GM19043 (cell line): ENCODE data around the gene EID3.

ENCODE experiments used
- ATAC-seq: cut with Tn5 transposase; IDR thresholded peaks from one replicate; pipeline ENCODE4 v1.9.1; 2021; ENCODE audit warnings: low read depth; ENCODE audit not compliant: unreplicated experiment

The EID3 gene

DNA sequence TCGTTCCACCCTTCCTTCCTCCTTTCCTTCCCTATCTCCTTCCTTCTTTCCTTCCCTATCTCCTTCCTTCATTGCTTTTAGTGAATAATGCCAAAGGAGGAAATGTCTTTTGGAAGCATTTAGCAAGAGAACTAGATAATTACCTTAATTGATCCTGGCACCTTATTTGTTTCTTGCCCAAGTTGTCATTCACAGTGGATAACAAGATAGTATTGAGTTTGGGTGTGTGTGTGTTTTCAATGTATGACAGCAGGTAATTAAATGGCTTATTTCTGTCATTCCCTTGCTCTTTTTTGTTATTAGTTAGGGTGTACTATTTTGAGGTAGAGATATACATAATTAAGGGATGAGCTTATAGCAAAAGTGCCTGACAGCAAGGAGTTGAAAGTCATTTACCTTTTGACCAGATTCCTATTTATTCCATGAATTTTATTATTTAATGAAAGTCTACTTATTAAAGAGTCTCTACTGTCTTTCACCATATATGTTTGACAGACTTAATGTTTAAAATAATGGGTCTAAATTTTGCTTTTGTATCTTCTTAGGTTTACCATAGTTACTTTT, 30.2 kb downstream of the EID3 start:
- ATAC-seq: no peak

DNA sequence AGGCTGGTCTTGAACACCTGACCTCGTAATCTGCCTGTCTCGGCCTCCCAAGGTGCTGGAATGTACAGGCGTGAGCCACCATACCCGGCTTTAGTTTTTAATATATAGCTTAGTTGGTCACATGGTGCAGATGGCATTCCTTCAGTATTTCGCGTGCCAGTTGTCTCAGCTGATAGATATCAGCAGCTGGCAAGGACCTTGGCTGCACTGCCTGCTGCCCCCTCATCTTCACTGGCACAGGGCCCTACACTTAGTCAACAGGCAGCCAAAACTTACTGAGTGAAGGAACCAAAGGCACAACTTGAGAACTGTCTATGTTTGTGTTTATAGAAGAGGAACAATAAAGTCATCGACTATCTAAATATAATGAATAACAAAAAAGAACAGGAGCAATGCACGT, 31.0 kb downstream of the EID3 start:
- no peak for ATAC-seq

DNA sequence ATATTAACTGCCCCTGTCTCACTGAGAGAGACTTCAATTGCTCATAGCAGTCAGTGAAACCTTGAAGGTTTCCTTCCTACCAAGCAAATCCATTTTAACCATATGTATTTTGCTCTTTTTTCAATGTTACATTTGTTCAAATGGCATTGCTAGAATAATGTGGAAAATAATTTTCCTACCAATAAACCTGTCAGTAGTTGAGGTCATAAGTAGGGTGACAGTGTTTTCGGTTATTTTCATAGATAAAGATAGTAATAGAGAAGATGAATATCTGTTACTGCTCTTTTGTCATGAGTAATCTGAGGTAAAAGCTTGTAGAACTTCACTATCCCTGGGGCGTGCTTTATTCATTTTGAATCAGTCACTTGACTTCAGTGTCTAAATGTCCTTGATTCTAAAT, 32.6 kb downstream of the EID3 start:
- no peak for ATAC-seq

GRCh38 chr12:104337030-104337558, 33.6 kb downstream of the EID3 start:
- no peak for ATAC-seq

- no peak for ATAC-seq
These were observed 36.1 kb downstream of the EID3 start for GRCh38 chr12:104339663-104340062.

DNA sequence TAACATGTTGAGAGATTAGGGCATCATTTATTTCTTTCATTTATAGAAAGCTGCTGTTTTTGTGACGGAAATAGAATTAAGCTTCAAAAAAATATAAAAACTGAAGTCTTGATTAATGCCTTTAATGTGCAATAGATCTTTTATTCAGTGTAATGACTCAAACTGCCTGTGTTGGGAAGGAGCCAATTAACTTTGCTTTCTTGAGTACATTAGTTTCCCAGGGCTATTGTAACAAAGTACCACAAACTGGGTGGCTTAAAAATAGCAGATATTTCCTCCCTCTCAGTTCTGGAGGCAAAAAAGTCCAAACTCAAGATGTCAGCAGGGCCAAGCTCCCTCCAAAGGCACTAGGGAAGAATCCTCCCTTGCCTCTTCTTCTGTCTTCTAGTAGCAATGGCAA, 36.6 kb downstream of the EID3 start:
- ATAC-seq: no peak

DNA sequence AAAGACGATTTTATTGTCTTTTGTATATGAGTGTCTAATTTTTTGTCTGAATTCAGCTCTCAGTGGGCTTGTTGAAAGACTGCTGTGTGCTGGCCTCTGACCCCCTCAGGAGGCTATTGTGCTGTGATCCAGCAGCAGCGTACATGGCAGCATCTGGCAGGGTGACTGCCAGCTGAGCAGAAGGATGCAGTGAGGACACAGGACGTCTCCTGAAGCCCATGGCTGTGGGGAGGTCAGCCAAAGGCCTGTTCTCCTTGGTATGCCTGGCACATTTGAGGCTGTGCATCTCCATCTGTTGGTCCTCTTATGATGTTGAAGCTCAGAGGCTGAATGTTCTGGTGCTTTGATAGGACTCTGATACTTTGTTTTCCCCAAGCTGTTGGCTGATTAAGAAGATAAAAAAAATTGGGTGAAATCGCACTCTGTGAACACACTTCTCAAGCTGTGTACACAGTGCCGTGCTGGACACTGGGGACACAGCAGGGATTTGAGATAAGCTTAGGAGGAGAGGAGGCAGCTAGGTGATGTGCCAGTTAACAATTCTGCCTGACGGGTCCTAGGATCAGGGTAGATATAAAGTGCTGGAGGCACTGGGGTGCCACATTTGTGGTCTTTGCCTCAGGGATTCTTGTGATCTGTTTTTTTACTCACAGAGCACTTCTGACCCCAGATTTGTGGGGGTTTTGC, 37.5 kb downstream of the EID3 start:
- no peak for ATAC-seq

DNA sequence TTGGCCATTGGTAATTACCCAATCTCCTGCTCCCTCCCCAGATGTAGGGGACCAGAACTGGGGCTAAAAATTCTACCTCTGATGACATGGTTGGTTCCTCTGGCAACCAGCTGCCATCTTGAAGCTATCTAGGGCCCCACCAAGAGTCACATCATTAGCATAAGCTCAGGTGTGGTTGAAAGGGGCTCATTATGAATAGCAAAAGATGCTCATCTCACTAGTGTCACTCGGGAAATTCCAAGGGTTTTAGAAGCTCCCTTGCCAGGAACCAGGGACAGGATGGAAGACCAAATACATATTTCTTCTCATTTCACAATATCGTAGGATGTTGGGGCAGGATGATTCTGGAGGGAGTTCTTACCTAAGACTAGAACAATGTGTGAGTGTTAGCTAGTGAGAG, 38.6 kb downstream of the EID3 start:
- no peak for ATAC-seq

GRCh38 chr12:104342635-104343249, 39.2 kb downstream of the EID3 start:
- ATAC-seq: no peak

DNA sequence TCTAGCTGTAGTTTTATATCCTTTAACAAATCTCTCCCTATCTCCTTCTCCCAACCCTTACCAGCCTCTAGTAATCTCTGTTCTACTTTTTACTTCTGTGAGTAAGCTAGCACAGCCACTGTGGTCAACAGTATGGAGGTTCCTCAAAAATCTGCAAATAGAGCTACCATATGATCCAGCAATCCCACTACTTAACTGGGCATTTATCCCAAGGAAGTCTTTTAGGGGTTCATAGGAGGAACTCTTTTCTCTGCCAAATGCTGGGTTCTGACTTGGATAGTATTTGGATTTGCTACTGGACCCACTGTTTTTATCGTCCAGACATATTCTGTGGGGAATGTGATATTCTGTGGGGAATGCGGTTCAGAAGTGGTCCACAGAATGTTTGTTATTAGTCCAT, 41.1 kb downstream of the EID3 start:
- no peak for ATAC-seq

- ATAC-seq: no peak
These were observed 41.9 kb downstream of the EID3 start for GRCh38 chr12:104345234-104346066.

- no peak for ATAC-seq
These were observed 44.0 kb downstream of the EID3 start for GRCh38 chr12:104347374-104348075.

GRCh38 chr12:104348283-104348993, 44.9 kb downstream of the EID3 start:
- no peak for ATAC-seq

DNA sequence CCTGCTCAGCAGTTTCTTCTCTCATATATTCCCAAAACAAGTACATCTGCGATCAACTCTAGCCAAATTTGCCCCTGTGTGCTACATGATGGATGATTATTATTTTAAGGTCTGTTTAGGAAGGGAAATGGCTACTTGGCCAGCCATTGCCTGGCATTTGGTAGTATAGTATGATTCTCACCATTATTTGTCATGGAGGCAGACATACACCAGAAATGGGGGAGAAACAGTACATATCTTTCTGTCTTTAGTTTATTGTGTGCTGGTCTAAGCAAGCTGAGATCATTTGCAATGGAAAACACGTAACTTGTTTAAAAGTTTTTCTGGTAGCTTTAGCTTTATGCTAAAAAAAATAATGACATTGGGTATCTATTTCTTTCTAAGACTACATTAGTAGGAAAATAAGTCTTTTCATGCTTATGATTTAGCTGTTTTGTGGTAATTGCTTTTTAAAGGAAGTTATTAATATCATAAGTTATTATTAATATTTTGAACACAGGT, 45.5 kb downstream of the EID3 start:
- no peak for ATAC-seq

- ATAC-seq: no peak
These were observed 46.9 kb downstream of the EID3 start for GRCh38 chr12:104350211-104351056.

- no peak for ATAC-seq
These were observed 47.8 kb downstream of the EID3 start for GRCh38 chr12:104351057-104351983.

- no peak for ATAC-seq
These were observed 48.7 kb downstream of the EID3 start for GRCh38 chr12:104352106-104352713.
